Muscle of arm (tissue), 12 donors: ENCODE results near the gene LRRC4B. TPM values are rescaled to one million over a fixed set of nuclear protein-coding genes. Genes with fewer than 3 reads are reported as not detected.
A peak's percentile ranks its signal among the peaks of the same experiment; 100 is the strongest.

Experiments used
- DNase-seq: peaks from one replicate; pipeline ENCODE4 v3.0.0-alpha.2; 2013
- polyA plus RNA-seq, 12 donors: library from polyadenylated mRNA; unstranded; fragments of 120-200 nt; gene quantifications; one replicate each; pipeline ENCODE4 v1.2.1, GENCODE V29; 2013; ENCODE audit not compliant: insufficient read length in 12 of 12

LRRC4B gene
- polyA plus RNA-seq, 12 donors = 6.0 to 21.0 (median 8.7) TPM; not detected in 1

DNA sequence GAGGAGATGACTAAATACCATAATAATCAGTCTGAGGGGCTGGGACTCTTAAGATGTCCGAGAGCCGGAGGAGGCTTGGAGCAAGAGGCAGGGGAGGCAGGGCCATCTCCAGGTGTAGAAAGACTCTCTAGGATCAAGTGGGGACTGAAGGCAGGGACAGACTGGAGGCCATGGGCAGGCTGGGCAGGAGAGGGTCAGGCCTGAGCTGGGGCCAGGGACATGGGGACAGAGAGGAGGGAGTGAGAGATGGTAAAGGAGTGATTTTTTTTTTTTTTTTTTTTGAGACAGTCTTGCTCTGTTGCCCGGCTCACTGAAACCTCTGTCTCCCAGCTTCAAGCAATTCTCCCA is 59.4 kb downstream of the LRRC4B start:
- no peak for DNase-seq

DNA sequence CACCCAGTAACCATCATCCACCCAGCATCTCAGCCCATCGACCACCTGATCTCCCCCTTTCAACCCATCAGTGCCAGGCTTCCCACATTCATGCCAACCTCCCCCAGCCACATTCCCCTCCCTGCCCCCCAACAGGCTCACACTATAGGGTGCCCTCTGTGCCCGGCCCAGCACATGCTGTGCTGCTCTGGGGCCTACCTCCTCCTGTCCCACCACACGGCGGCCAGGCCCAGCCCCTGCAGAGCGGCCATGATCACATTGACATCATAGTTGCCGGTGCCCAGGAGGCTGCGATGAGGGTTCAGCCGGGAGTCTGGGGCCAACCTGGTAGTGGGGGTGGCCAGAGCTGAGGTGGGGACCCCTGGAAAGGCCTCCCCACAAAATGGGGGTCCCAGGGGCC is 60.9 kb downstream of the LRRC4B start:
- DNase-seq = no peak

DNA sequence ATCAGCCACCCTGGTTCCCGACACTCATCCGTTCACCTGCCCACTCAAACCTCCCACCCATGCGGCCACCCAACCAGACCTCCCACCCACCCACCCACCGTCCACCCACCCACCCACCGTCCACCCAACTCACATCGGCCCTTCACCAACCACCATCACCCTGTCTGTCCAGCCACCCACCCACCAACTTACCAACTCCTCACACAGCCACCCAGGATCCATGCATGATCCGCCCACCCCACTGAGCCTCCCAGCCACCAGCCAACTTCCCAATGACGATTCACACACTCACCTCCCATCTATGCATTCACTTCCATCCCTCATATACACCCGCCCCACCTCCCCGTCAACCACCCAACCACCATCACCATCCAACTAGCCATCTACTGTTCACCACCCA is 61.5 kb downstream of the LRRC4B start:
- DNase-seq = no peak

DNA sequence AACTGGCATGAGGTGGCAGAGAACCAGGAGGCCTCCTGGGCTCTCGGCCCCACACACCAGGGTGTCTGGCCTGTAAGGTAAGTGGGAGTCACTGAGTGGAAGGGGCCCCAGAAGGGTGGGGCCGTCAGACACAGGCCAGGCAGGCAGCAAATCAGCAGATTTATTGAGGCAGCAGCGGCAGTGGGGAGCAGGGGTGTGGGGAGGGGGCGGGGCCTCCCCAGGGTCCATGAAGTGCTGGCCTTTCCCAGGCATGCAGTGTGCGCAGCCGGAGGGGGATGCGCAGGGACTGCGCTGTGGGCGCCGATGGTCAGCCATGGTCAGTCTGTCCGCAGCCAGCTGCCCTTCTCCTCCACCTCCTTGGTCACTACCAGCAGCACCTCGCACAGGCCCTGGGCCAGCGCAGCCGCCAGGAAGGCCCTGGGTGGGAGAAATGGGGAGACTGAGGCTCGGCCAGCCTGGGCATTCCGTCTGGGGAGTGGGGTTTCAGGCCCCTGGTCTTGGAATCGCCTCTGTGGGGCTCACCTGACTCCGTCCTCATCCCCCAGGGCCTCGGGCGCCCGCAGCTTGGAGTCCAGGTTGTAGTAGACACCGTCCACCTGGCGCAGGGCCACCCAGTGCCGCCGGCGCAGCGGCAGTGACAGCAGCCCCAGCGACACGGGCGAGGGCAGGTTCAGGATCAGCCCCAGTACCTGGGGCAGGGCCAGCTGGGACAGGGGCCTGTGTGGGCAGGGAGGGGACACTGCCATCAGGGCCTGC is 62.2 kb downstream of the LRRC4B start:
- DNase-seq = no peak

DNA sequence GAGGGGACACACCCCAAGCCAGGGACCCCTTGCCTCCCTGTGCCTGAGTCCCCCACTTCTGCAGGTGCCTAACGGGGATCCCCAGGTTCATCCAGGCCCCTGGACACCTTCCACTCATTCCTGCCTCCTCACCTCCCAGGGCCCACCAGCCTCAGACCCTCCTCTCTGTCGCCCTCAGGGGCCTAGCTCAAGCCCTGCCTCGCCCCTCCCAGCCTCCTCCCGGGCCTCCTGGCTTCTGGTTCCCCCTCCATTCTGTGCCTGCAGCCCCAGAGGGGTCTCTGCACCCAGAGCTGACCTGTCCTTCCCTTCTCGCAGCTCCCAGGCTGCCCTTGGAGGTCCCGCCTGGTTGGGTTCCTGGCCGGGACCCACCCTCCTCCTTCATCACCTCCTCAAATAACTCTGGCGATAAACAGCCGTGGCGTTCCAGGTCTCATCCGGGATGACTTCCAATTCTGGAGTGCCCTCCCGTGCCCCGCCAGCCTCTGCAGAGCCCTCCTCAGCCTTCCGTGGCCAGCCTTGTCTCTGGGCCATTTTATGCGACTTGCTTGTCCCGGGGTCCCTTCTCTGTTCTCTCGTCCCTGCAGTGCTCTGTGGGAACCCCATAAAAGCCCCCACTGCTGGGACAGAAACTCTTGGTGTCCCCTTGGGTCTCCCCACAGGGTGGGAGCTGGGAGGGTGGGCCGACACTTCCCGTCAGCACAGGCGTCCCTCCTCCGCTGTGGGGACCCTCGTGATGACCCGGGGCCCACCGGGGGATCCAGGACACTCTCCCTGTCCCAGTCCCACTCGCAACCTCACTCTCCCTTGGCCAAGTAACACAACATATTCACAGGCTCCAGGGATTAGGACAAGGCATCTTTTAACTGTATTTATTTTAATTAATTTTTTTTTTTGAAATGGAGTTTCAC is 66.4 kb downstream of the LRRC4B start:
- DNase-seq = no peak

DNA sequence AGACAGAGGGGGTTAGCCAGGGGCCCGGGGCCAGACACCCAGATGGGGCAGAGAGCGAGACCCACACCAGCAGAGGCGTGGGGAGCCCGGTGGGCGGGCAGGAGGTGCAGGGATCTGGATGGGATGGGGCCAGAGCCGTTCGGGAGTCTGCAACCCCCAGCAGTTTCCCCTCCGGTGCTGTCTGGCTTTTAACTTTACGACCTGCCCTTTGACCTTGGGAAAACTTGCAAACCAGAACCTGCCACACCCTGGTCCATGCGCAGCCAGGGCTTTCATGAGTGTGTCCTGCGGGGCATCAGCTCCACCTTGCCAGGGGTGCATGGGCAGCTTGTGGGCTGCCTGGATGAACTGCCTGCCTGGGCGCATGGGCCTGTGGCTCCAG is 67.1 kb downstream of the LRRC4B start:
- no peak for DNase-seq

DNA sequence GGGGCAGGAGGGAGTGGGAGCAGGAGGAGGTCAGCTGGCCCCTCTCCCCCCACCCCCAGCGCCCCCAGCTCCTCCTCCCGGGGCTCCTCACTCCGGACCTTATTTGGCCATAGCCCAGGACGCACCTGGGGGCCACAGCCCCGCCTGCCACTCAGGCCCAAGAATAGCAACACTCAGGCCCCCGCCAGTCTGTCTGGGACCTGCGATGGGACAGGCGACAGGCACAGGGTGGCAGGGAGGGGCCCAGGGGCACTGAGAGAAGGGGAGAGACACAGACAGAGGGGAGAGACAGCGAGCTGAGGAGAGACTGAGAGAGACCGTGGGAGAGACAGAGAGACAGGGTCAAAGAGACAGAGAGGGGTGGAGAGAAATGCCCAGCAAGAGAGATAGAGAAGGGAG is 67.5 kb downstream of the LRRC4B start:
- DNase-seq = no peak

DNA sequence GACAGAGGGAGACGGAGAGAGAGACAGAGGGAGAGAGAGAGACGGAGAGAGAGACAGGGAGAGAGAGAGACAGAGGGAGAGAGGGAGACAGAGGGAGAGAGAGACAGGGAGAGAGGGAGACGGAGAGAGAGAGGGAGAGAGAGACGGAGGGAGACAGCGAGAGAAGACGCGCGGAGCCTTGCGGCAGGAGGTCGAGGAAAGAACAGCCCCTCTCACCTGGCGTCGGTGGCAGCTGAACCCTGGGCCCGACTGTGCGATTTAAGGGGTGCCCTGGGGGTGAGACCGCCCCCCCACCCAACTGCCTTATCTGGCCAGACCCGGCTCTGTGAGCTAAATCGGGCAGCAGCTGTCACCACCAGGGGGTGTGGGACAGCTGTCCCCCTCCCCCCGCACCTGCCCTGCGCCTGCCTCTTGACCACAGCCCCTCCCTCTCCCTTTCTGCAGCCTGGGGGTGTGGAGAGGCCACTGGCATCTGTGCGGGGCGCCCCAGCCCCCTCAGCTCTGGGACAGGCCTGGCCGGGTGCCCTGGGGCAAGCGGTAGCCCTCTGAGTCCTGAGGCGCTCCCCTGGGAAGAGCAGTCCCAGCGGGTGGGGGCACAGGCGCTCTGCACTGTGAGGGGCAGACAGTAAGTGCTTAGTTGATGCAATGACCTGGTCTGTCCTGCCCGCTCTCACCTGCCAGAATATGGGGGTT is 68.0 kb downstream of the LRRC4B start:
- no peak for DNase-seq

DNA sequence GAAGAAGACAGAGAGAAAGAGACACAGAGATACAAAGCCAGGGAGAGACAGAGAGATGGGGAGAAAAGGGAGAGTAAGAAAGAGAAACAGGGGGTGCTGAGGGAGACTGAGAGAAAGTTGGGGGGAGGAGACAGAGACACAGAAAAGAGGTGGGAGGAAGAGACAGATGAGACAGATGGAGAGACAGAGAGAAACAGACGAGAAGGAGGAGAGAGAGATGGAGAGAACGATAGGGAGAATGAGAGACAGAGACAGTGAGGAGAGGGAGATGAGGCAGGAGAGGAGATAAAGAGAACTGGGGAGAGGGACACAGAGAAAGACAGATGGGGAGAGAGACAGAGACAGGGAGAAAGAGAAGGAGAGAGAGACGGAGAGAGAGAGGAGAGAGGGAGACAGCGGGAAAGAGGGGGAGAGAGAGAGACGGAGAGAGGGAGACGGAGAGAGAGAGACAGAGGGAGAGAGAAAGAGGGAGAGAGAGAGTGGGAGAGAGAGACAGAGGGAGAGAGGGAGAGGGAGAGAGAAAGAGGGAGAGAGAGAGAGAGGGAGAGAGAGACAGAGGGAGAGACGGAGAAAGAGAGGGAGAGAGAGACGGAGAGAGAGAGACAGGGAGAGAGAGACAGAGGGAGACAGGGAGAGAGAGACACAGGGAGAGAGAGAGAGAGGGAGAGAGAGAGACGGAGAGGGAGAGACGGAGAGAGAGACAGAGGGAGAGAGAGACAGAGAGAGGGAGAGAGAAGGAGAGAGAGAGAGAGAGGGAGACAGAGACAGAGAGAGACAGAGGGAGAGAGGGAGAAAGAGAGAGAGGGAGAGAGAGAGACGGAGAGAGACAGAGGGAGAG is 69.8 kb downstream of the LRRC4B start:
- DNase-seq = no peak

DNA sequence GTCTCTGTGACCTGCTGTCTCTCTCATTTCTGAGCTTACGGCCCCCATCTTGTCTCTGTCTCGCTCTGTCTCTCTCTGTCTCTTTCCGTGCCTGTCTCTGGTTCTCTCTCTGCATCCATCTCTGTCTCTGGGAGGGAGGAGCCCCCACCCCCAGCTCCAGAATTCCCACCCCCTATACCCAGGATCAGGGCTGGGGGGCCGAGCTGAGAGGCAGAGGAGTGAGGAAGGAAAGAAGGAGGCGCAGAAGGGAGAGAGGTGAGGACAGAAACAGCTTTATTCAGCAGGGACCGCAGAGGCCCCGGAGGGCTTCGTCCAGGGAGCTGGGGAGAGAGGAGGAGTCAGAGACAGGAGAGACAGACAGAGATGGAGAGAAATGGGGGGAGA is 71.2 kb downstream of the LRRC4B start:
- DNase-seq = no peak

DNA sequence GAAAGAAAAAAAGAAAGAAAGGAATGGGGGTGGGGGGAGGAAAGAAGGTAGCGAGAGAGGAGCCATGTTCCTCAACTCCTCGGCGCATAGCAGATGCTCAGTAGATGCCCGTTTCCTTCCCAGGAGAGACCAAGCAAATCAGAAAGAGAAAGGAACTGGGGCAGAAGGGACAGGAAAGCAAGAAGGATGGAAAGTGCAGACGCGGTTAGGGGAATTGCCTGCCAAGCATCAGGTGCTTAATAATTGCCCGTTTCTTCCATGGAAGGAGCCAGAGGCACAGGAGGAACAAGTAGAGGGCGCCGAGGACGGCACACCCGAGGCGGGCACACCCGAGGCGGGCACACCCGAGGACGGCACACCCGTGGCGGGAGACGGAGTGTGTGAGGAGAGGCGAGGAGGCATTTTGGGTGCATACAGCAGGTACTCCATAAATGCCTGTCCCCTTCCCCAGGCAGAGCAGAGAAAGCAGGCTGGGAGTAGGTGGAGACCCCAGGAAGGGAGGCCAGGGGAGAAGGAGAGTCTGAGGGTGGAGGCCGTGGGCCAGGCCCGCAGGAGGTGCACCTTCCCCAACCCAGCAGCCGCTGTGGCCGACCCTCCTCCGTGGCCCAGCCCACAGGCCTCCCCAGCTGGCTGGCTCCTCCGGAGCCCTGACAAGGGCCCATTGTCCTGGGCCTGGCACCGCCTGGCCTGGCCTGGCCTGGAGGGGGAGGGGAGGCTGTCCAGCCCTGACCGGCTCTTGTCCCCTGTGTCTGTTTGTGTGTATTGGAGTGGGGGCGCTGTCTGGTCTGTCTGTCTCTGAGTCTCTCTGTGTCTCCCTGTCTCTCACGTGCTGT is 71.8 kb downstream of the LRRC4B start:
- DNase-seq = no peak

DNA sequence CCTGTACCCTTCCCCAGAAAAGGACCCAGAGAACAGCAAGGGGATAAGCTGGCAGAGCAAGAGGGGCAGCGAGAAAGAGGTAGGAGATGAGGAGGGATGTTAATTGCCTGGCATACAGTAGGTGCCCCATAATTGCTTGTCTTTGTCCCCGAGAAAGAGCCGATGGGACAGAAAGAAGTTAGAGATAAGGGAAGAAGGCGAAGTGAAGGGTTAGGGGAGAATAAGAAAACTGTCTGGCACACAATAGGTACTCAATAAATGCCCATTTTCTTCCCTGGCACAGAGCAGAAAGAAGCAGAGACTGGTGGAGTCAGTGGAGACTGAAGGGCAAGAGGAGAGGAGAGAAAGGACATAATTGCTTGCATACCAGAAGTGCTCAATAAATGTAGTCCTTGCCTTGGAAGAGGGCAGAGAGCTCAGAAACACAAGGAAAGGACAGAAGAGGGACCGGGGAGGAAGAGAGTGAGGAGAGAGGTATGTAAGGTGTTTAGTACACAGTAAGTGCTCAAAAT is 73.2 kb downstream of the LRRC4B start:
- no peak for DNase-seq

DNA sequence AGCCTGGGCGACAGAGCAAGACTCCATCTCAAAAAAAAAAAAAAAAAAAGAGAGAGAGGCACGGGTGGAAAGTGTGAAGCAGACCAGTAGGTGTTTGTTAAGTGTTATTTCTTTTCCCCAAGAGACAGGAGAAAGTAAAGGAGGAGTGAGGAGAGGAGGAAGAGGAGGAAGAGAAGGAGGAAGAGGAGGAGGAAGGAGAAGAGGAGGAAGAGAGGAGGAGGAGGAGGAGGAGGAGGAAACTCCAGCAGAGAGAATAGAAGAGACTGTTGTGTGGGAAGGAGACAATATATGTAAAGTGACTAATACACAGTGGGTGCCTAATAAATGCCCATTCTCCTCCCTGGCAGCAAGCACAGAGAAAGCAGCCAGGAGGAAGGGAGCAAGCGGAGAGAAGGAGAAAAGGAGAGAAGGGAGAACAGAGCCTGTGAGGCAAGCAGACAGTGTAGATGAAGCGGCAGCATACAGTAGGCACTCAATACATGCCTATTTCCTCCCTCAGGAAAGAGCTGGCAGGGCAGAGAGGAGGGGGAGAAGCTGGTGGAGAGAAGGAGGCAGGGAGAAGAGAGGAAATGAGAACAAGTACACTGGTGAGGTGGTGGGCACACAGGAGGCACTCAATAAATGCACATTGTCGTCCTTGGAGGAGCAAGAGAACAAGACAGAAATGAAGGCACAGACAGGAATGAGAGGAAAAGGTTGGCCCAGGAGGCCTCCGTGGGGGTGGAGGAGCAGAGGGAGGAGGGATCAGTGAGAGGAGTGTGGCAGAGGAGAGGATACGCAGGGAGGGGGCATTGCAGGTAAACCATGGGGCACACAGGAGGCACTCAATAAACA is 73.8 kb downstream of the LRRC4B start:
- no peak for DNase-seq

DNA sequence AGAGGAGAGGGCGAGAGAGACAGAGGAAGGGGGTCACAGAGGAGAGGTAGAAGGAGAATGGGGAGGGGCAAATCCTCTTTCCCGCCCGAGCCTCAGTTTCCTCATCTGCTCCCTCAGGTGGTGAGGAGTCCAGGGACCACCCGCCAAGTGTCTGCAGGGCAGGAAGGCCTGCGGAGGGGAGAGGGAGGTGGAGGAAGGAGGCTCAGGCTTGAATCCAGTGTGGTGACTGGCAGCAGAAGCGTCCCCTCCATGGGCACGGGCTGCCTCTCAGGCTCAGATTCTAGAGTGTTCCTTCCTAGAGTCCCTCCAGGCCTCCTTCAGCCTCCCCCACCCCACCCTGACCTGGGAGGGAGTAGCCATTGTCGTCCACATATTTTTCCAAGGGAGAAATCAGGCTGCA is 75.1 kb downstream of the LRRC4B start:
- DNase-seq = no peak

DNA sequence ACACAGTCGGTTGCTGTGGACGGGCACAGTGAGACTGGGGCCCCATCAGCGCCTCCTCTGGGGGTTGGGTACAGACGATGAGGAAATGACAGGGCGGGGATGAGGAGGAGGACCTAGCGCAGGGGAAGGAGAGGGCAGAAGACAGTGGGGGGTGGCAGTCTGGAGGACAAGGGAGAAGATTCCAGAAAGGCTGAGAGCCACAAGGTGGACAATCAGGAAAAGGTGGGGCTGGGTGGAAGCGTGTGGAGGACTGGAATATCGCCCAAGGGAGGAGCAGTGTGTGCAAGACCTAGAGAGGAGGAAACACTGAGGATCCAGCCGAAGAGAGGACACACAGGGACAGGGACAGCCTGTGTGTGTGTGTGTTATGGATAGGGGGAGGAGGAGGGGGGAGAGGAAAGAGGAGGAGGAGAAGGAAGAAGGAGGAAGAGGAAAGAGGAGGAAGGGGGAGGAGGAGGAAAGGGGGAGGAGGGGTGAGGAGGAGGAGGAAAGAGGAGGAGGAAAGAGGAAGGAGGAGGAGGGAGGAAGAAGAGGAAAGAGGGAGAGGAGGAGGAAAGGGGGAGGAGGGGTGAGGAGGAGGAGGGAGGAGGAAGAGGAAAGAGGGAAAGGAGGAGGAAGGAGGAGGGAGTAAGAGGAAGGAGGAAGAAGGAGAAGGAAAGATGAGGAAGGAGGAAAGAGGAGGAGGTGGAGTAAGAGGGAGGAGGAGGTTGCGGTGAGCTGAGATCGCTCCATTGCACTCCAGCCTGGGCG is 75.8 kb downstream of the LRRC4B start:
- DNase-seq = no peak

DNA sequence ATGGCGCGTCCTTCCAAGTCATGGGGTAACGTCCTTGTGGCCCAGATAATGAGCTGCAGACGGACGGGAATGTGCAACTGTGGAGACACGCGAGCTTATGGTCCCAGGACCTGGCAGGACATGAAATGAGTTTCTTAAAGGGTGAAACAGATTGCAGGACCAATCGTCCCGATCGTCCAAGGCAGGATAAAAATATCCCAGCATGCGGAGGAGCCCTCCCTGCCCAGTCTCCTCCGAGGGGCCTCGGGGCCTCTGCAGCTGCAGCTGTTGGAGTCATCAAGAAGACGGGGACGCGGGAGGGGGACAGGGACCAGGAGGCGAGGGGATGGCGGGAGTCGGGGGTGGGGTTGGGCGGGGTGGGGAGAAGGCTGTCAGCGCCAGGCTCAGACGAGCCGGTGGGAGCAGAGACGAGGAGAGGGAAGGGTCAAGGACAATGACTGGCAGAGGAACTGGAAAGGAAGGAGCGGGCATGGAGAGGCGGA is 77.2 kb downstream of the LRRC4B start:
- DNase-seq = peak; percentile 71

DNA sequence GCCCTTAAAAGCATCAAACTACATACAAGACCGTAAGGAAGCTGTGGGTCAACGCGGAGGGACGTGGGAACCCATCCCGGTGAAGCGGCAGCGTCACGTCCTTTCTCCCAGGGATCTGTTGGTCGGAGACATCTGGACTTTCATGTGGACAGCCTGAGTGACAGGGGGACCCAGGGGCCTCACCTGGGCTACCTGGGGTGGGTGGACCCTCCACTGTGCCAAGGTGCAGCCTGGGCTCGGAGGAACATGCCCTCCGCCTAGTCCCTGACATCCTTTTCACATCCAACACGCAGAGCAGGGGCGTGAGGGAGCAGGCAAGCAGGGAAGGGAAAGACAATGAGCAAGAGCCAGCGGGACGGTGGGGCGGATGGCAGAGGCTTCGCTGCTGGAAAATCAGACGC is 77.8 kb downstream of the LRRC4B start:
- no peak for DNase-seq

DNA sequence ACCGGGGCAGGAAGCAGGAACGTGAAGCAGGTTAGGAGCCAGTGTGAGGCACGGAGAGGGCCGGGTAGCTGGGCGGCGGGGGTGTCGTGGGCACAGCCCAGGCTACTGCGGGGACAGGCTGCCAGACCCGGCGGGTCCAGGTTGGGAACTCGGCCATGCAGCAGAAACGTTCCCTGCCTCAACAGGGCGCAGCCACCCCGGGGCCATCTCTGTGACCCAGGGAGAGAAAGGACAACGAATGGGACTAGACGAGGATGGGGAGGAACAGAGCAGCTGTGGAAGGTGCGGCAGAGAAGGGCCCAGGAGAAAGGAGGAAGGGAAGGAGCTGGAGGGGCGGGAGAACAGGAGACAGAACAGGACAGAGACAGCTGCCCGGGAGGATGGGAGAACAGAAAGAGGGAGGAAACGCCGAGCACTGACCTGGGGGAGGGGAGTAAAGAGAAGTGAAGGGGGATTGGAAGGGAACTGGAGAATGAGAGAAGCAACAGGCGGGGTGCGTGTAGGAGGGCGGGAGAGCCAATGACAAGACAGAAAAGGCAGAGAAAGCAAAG is 78.7 kb downstream of the LRRC4B start:
- DNase-seq = no peak
